ENCODE results near the gene SEC16A. TPM values are rescaled to one million over a fixed set of nuclear protein-coding genes. Genes with fewer than 3 reads are reported as not detected.

Gene SEC16A
- total RNA-seq, 1 donor from 2014 or later = 64.5 TPM

GRCh38 chr9:136519263-136520052 lies 36.6 kb upstream of the SEC16A start:
- TF ChIP-seq CTCF (IDR thresholded peaks at IDR 0.05; ENCODE audit: insufficient read depth, low read length, poor library complexity, severe bottlenecking) = no peak
- no peak for DNase-seq (ENCODE audit: low read depth)
- H3K27me3 ChIP-seq (ENCODE audit: control insufficient read depth, insufficient read depth, low read length) = no peaks in the 10 kb centered on the region
- H3K36me3 ChIP-seq (ENCODE audit: control insufficient read depth, insufficient read depth, low read length) = no peaks in the 10 kb centered on the region
- no peak overlapping the region for H3K4me3 ChIP-seq (ENCODE audit: low read depth, low read length)

DNA sequence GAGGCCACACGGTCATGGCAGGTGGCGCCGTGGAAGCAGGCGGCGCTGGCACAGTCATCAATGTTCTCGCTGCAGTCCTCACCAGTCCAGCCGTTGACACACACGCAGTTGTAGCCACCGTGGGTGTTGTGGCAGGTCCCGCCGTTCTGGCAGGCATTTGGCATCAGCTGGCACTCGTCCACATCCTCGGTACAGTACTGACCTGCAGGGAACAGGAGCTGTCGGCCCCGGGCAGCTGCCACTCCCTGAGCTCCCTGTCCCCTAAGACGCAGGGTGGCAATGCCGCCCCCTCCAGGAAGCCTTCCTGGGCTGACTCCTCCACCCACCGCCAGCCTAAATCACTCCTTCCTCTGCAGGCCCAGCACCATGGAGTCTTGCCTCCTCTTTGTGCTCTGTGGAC lies 35.8 kb upstream of the SEC16A start:
- TF ChIP-seq CTCF (IDR thresholded peaks at IDR 0.05; ENCODE audit: insufficient read depth, low read length, poor library complexity, severe bottlenecking) = no peak

DNA sequence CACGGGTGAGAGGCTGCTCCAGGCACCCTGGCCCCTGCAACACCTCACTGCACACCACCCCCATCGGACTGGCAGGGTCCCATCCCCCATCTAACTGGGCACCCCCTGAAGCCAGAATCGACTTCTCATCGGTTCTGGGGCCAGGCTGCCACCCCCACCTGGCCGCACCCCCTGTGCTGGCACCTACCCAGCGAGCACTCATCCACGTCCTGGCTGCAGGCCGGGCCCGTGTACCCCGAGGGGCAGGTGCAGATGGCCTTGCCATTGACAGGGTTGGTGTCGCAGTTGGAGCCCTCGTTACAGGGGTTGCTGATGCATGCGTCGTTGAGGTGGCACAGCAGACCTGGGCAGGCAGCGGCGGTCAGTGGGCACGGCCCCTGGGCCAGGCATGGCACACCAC lies 35.1 kb upstream of the SEC16A start:
- no peak overlapping the region for H3K4me3 ChIP-seq (ENCODE audit: low read depth, low read length)
- no peaks in the 10 kb centered on the region for H3K27me3 ChIP-seq (ENCODE audit: control insufficient read depth, insufficient read depth, low read length)
- TF ChIP-seq CTCF (IDR thresholded peaks at IDR 0.05; ENCODE audit: insufficient read depth, low read length, poor library complexity, severe bottlenecking) = no peak
- no peaks in the 10 kb centered on the region for H3K36me3 ChIP-seq (ENCODE audit: control insufficient read depth, insufficient read depth, low read length)
- DNase-seq (ENCODE audit: low read depth) = no peak

More for the DNA sequence above, 35.8 kb upstream of the SEC16A start:
- Histone ChIP-seq H3K27me3 (ENCODE audit: control insufficient read depth, insufficient read depth, low read length) (no peaks in the 10 kb centered on the region), H3K4me3 (ENCODE audit: low read depth, low read length) (no peak overlapping the region), H3K36me3 (ENCODE audit: control insufficient read depth, insufficient read depth, low read length) (no peaks in the 10 kb centered on the region)
- DNase-seq (ENCODE audit: low read depth) = no peak

DNA sequence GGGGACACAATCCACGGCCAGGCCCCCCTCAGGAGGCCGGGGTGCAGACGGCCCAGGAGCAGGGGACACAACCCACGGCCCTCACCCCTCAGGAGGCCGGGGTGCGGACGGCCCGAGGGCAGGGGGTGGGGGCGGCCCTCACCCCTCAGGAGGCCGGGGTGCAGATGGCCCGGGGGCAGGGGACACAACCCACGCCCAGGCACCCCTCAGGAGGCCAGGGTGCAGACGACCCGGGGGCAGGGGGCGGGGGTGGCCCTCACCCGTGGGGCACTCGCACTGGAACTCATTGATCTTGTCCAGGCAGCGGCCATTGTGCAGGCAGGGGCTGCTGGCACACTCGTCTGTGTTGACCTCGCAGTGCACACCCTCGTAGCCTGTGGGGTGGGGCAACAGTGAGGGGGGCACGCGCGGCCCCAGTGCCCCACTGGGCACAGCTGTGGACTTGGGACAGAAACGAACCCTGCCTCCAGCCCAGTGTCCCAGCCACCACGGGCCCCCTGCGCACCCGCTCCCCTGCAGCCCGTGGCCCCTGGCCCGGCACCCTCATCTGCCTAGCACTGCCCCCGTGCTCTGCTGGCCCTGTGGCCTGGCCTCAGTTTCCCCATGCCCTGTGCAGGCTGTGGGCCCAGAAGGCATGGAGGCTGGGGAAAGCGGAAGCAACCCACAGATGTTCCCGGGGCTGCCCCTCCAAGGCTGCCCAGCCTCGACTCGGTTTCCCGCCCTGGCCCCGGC lies 34.3 kb upstream of the SEC16A start:
- H3K4me3 ChIP-seq (ENCODE audit: low read depth, low read length) = no peak overlapping the region
- H3K36me3 ChIP-seq (ENCODE audit: control insufficient read depth, insufficient read depth, low read length) = no peaks in the 10 kb centered on the region
- no peak for DNase-seq (ENCODE audit: low read depth)
- no peaks in the 10 kb centered on the region for H3K27me3 ChIP-seq (ENCODE audit: control insufficient read depth, insufficient read depth, low read length)
- no peak for TF ChIP-seq CTCF (IDR thresholded peaks at IDR 0.05; ENCODE audit: insufficient read depth, low read length, poor library complexity, severe bottlenecking)

DNA sequence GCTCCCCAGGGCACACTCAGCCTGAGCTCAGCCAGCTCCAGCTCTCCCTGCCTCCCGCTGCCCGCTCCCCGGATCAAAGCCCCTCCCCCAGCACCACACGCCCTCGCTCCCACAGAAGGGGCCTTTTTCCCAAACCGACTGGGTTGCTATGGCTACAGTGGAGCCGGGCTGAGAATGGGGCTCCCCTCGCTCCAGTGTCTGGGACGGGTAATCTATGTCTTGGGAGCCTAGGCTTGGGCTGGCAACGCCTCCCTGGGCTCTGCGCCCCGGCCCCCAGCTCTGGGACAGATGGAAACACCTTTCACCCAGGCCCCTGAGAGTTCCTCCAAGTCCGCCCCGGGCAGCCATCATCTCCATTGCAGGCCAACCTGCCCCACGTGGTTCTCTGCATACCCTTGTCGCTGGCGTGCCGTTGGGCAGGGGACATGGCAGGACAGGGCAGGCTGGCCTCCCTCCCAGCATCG lies 33.4 kb upstream of the SEC16A start:
- no peak overlapping the region for H3K4me3 ChIP-seq (ENCODE audit: low read depth, low read length)
- TF ChIP-seq CTCF (IDR thresholded peaks at IDR 0.05; ENCODE audit: insufficient read depth, low read length, poor library complexity, severe bottlenecking) = no peak
- peaks cover 1% of the 10 kb centered on the region for H3K36me3 ChIP-seq (ENCODE audit: control insufficient read depth, insufficient read depth, low read length)
- no peaks in the 10 kb centered on the region for H3K27me3 ChIP-seq (ENCODE audit: control insufficient read depth, insufficient read depth, low read length)
- DNase-seq (ENCODE audit: low read depth) = no peak

All from kidney epithelial cell (primary cell).